HG03354 (cell line): Measurements from ENCODE around the gene ARHGEF7.
"Not testable (repeated sequence)": the region's sequence is repeated elsewhere in the genome, so short reads cannot be mapped to it uniquely, and the experiment has no call there.

ENCODE experiments used
- ATAC-seq: cut with Tn5 transposase; IDR thresholded peaks from one replicate; pipeline ENCODE4 v1.9.1; 2021; ENCODE audit warnings: mild to moderate bottlenecking; ENCODE audit not compliant: unreplicated experiment, poor library complexity, severe bottlenecking

The ARHGEF7 gene

DNA sequence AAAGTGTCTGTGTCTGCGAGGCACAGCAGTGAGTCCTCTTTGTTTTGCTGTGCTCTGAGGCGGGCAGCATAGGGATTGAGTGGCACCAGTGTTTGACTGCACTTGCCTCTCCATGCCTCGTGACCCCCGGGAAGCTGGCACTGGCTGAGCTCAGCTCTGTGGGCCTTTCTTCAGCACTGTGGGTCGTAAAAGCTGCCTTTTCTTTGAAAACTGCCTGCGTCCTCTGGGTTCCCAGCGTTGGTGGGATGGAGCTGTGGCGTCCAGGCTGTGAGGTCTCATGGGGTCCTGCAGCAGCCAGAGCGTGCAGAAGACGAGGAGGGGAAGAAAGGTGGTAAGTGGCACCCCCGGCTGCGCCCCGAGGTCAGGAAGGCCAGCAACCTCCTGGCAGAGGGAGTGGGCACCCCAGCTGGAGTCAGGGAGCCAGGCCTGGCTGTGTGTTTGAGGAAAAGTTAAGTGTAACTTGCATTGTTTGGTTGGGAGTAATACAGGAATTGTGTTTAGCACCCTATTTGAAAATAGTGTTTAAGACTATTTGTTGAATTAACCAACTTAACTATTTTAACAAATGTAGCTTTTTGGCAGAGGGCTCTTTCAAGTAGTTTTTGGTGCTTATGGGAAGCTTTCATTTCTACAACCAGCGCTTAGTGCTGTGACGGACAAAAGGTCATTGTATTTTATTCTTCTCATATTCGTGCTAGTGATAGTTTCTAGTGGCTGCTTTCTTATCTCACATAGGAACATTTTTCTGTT is 126.1 kb downstream of the ARHGEF7 start:
- no peak for ATAC-seq

DNA sequence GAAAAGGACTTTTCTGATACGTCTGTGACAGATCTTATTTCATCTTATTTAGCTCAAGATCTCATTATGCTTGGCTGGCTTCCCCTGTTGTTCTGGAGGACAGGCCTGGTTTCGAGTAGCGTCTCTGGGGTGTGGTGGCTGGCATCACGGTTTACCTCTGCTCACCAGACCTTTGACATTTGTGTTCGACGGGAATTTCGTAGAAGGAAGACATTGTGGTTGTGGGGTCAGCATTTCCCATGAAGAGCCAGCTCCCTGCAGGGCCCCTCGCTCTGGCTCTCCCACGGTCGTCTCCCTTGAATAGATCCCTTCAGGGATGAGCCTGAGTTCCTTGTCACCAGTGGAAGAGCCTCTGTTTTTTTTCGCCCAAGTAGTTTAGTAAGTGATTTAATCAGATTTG is 126.8 kb downstream of the ARHGEF7 start:
- ATAC-seq = no peak

DNA sequence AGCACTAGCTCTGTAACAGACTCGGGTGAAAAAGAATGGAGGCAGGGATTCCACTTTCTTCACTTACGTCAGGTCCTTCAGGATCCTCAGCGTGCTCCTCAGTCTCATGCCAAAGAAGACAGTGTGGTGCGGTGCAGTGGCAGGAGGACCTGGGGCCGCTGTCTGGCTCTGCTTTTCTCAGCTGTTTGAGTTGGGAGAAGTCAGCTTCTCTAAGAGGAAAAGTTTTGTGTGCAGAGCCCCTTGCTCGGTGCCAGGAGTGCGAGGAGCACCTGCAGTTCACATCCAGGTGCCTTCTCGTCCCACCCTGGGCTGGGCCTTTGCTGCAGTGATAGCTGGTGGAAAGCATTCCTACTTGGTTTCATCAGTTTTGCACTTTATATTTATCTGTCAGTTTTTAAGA is 127.5 kb downstream of the ARHGEF7 start:
- ATAC-seq = no peak

DNA sequence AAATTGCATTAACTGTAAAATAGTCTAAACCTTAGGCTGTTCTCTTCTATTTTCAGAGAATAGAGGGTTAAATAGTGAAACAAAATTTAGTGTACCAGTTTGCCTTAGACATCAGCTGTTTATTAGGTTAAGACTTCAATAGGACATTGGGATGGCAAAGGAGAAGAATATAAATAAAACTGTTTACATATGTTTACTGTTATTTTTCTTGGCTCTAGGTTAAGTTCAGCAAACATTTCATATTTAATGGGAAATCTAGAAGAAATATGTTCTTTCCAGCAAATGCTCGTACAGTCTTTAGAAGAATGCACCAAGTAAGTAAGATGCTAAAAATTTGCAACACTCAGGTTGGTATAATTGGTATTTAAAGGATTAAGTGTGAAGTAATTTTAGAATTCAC is 128.9 kb downstream of the ARHGEF7 start:
- ATAC-seq = no peak

DNA sequence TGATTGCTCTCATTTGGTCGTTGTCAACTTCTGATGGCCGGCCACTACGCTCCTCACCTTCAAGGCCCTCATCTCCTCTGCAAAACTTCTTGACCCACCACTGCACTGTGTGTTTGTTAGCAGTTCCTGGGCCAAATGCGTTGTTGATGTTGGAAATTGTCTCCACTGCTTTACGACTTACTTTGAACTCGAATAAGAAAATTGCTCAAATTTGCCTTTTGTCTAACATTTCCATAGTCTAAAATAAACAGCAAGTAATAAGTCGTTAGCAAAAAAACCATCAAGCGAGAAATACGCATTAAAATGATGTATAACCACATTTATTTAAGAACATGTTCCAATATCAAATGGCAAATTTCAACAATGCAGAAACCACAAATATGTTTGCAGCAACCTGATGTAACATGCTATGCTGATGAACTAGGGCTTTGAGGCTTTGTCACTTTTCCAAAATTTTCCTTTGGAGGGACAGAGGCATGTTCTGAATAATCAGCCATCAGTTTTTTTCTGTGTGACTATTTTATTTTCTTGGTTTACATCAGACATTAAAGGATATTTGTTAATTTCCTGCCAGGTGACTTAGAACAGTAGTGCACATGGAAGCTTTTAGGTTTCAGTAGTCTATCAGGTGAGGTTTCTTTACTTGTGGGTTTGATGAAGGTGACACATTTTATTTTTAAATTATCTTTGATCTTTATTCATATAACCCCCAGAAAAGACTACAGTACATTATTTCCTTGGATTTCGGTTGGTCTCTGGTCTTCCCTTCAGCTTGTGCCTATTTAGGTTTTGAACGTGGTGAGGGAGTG is 130.7 kb downstream of the ARHGEF7 start:
- ATAC-seq = no peak

DNA sequence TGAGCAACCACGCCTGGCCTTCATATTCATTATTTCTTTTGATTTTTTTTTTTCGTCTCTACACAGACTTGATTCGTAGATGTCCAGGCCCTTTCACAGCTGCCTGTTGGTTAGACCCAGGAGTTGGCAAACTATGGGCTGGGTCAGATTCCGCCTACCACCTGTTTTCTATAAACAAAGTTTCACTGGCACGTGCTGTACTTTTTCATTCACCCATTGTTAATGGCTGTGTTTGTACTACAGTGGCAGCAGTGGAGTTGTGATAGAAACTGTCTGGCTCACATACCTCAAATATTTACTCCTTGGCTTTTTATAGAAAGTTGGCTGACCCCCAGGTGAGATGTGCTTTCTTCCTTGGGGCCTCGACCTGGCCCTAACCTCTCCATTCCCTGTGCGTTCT is 132.4 kb downstream of the ARHGEF7 start:
- no peak for ATAC-seq

DNA sequence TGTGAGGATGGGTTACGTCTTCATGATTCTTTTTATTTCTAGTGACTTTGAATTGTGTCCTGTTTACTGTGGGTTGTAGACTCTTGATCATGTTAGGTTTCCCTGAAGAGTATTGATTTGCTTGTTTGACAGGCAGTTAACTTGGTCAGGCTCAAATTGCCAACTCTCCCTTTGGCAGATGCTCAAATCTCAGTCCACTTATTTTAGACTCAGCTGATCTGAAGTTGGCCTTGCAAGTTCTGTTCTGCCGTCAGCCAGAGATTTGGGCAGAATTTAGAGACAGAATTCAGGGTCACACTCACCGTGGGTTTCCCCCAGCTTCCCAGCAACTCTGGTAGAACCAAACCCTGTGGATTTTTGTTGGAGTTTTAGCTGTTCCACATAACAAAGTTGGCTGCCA is 133.7 kb downstream of the ARHGEF7 start:
- no peak for ATAC-seq

DNA sequence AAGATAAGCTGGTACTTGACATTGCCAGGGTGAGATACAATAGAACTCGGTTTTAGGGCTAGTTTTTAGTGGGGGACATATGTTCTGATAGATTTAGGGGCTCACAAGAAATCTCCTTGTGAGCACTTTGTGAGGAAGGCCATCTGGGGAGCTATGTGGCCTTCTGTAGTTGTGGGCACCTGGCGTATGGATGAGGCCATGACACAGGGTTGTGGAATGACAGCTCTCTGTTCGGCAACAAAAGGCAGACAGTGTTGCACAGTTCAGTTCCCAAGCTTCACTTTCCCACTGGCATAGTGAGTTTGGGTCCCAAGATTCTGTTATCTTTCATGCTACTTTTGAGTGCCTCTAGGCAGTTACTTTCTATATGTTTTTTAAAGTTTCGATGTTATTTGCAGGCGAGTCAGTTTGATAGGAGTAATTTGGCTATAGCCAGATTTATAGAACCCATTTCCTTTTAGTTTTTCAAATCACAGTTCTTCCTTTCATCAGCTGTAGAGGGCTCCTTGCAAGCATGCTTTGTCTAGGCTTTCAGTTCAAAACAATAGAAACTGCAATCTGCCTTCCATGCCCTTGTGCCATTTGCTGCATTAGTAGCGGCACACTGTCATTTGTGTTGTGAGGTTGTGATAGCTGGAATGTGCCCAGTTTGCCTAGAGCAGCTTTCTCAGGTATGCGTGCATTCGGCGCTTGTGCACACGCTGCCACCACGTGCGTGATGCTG is 134.7 kb downstream of the ARHGEF7 start:
- no peak for ATAC-seq

DNA sequence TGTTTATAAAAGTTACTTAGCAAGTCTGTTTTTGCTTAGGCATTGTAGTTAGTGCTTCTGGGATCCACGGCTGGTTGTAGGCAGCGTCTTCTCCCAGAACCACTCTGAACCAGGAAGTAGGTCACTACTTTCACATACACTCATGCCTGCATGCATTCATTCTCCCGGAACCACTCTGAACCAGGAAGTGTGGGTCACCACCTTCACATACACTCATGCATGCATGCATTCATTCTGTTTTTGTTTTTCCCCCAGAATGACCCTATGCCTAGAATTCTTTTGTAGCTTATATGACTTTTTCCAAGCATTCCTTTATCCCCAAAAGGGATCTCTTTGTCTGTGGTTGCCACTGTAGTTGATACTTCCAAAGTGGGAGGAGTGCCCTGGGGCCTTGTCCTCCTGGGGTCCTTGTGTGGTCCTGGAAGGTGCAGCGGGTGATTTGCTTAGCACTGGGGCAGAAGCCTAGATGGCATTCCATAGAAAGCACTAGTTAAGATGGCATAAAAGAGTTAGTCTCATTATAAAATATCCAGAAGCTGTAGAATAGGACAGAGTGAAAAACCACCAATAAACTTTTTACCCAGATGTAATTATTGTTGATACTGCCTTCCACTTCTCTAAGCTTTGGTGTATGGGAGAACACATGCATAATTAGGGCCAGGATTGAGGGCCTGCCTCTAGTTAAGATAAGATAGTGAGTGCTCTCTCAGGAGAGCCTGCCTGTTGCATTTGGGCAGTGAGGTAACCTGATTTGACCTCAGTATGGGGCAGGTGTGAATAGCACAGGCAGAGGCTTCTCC is 136.7 kb downstream of the ARHGEF7 start:
- ATAC-seq = no peak

DNA sequence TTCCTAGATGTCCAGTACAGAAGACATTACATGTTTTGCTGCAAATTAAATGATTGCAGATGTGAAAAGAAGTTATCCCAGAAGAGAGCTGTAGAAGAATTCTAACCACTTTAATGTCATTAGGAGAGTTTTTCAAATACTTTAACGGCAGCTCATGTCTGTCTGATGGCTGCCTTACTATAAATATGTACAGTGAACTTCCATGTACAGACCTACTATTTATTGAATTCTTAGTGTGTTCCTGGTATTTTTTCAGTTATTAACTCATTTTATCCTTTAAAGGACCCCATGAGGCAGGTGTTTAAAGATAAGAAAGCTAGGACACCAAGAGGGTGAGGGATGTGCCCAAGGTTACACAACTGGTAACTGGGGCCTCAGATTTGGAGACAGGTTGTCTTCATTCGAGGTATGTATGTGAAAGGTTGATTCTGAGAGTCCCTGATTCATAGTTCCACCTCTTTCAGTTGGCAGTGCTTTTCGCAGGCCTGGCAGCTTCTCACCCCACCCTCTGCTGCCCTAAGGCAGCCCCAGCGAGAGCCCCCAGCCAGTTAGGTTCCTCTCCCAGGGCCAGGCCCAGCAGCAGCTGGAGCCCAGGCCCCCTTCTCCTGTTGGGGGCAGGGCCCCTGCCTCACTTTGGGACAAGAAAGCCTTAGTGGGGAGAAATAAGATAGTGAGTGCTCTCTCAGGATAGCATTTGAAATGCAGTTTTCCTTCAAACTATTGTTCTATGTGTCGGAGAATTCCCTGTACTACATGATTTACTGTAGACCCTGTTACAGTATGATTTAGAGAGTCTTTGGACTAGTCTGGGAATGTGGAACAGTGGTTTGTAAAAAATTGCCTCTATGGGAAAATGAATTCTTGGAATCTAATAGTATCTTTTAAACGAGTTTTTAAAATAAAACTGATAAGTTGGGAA is 137.6 kb downstream of the ARHGEF7 start:
- ATAC-seq = no peak

DNA sequence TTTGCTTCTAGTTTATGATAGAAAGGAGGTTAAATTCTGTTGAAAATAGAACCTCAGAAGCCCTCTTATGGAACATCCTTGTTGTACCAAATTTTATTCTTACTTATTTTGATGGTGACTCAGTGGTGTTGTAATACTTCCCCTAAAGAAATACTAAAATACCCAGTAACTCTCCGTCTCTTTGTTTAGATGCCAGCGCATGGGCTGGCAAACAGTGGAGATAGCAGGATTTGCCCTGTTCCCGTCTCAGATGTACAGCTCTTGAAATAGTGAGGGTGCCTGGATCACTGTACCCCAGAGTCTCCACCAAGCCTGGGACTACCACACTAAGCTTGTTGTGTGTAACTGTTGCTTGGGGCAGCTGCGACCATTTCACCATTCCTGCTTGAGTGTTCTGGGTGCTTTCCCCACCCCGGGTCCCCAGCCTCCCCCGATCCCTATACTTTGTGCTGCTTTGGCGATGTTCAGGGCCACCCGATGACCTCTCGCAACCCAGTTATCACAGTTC is 138.3 kb downstream of the ARHGEF7 start:
- no peak for ATAC-seq

DNA sequence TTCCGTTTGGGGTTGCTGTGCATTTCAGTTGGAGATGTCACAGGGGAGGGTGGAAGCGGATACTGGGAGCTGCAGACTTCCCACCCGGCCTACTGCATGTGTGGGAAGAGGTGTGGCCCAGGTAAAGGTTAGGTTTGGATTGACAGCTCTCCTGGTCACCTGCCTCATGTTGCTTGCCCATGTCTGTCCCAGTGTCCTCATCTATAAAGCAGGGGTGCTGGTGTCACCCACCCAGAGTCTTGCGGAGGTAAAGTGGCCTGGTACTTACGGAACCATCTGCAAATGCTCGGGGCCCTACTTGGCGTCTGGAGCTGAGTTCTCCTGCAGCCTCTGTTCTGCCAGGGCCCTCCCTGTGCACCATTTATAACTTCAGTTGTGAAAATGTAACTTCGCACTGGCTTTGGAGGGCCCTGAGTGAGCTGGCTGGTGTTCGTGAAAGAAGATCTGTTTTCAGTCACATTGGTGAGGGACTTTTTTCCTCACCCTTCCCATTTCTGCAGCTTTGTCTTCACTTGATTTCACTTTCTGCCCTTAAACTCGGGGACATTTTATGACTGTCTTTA is 140.2 kb downstream of the ARHGEF7 start:
- no peak for ATAC-seq

DNA sequence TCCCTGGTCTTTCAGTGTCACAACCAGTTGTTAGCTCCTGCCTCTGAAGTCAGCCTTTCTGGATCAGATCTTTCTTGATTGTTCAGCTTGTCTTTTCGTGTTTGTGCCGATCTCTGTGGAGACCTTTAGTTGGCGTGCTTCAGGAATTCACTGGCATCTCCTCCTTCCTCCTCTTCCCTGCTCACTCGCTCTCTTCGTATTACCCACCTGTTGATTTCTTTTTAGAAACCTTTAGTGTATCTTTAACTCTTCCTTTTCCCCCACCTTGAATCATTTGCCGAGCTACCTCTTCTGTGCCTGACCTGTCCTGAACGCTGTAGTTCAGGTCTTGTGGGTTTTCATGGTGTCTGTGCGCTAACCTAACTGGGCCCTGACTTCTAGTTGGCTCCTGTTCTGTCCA is 141.3 kb downstream of the ARHGEF7 start:
- ATAC-seq = no peak

DNA sequence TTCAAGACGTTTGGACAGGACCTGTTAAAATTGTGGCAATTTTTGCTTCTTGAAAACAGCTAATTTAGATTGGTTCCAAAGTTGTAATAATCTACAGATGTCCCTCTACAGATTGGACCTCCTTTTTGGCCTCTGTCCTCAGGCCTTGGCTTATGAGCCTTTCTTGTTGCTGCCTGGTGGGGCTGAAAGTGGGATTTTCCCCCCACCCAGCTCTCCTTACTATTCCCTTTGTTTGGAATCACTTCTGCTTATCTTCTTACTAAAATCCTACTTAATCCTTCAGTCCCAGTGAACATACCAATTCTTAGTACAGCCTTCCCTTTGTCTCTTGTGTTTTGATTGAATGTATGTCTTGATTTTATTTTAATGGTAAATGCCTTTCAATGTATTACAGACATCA is 141.8 kb downstream of the ARHGEF7 start:
- no peak for ATAC-seq

DNA sequence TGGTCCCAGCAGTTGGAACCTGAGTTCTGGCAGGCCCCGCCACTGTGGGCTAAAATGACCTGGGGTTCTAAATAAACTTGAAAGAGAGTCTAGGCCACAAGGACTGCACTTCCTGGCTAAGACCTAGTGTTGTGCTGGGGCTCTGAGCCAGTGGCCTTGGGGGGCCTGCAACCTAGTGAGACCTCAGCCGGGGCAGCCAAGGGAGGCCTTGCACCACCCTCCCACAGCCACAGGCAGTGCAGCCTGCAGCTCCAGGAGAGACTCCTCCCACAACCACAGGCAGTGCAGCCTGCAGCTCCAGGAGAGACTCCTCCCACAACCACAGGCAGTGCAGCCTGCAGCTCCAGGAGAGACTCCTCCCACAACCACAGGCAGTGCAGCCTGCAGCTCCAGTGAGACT is 142.8 kb downstream of the ARHGEF7 start:
- ATAC-seq = not testable (repeated sequence)

DNA sequence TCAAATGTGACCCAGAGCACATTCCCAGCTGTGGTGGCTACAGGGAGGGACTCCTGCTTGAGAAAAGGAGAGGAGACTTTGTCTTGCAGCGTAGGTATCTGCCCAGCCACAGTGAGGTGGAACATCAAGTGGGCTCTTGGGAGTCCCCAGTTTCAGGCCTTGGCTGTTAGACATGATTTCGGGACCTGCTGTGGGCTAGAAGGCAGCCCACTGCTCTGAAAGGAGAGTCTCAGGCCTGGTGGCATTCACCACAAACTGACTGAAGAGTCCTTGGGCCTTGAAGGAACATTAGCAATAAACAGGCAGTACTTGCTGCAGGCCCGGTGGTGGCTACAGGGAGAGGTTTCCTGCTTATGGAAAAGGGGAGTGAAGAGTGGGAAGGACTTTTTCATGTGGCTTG is 143.5 kb downstream of the ARHGEF7 start:
- no peak for ATAC-seq

DNA sequence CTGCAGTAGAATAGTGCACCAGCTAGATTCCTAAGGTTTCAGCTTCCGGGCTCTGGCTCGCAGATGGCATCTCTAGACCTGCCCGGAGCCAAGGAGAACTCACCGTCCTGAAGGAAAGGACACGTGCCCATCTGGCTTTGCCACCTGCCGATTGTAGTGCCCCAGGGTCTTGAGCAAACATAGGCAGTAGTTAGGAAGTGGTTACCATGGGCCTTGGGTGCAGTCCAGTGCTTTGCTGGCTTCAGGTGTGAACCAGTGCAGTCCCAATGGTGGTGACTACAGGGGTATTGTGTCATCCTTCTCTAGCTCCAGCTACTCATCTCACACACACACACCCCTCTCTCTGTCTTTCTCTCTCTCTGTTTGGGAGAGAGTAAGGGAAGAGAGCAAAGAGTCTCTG is 143.9 kb downstream of the ARHGEF7 start:
- ATAC-seq = no peak

DNA sequence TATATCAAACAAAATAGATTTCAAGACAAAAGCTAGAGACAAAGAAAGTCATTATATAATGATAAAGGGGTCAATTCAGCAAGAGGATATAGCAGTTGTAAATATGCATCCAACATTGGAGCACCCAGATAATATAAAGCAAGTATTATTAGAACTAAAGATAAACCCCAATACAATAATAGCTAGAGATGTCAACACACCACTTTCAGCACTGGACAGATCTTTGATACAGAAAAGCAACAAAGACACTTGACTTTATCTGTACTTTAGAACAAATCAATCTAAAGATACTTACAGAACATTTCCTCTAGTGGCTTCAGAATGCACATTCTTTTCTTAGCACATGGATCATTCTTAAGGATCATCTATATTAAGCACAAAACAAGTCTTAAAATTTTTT is 146.2 kb downstream of the ARHGEF7 start:
- ATAC-seq = no peak
